ENCODE data around the gene ANXA1. TPM values are rescaled to one million over a fixed set of nuclear protein-coding genes. Genes with fewer than 3 reads are reported as not detected.

The ANXA1 gene
- total and polyA plus RNA-seq, 2 experiments from 2014 or later = 4.9 to 5.8 TPM

DNA sequence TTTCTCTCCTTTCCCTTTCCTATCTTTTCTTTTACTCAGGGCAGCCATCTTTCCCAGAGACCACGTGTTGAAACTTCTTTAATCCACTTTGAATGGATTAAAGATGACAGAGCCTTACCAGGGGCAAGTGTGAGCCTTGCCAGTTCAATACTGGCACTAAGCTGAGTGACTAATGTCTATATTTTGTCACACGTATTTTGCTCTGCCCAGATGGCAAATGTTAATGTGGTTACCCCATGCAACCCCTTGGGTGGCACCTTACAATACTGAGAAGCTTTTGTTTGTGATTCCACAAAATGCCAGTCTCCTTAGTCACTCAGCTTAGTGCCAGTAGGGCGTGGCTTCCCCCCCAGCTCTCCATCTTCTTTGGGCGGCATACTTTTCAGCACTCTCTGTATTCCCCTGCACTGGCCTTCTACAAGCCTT is 24.8 kb downstream of the ANXA1 start:
- ATAC-seq (no peak), DNase-seq (ENCODE audit: low spot score) (peak; percentile 11)
- H3K4me2 ChIP-seq = no peak overlapping the region
- TF ChIP-seq, protein P1, sequence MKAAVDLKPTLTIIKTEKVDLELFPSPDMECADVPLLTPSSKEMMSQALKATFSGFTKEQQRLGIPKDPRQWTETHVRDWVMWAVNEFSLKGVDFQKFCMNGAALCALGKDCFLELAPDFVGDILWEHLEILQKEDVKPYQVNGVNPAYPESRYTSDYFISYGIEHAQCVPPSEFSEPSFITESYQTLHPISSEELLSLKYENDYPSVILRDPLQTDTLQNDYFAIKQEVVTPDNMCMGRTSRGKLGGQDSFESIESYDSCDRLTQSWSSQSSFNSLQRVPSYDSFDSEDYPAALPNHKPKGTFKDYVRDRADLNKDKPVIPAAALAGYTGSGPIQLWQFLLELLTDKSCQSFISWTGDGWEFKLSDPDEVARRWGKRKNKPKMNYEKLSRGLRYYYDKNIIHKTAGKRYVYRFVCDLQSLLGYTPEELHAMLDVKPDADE (IDR thresholded peaks at IDR 0.05) = no peak
- no peak for TF ChIP-seq ZNF331 (CRISPR knock-in tag; IDR thresholded peaks at IDR 0.05; ENCODE audit: low read depth)
- TF ChIP-seq CREB1 (CRISPR knock-in tag; IDR thresholded peaks at IDR 0.05; ENCODE audit: low read depth) = no peak
- TF ChIP-seq, protein P2, sequence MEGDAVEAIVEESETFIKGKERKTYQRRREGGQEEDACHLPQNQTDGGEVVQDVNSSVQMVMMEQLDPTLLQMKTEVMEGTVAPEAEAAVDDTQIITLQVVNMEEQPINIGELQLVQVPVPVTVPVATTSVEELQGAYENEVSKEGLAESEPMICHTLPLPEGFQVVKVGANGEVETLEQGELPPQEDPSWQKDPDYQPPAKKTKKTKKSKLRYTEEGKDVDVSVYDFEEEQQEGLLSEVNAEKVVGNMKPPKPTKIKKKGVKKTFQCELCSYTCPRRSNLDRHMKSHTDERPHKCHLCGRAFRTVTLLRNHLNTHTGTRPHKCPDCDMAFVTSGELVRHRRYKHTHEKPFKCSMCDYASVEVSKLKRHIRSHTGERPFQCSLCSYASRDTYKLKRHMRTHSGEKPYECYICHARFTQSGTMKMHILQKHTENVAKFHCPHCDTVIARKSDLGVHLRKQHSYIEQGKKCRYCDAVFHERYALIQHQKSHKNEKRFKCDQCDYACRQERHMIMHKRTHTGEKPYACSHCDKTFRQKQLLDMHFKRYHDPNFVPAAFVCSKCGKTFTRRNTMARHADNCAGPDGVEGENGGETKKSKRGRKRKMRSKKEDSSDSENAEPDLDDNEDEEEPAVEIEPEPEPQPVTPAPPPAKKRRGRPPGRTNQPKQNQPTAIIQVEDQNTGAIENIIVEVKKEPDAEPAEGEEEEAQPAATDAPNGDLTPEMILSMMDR (conservative IDR thresholded peaks at IDR 0.05; ENCODE audit: low read depth in 2 of 2) = no peak
- TF ChIP-seq POLR2AphosphoS5 (IDR thresholded peaks at IDR 0.05; ENCODE audit: low read depth) = no peak
- no peak for TF ChIP-seq EZH2 (IDR thresholded peaks at IDR 0.05; ENCODE audit: low read depth, unreplicated experiment)
- TF ChIP-seq EZH2phosphoT487 (IDR thresholded peaks at IDR 0.05; ENCODE audit: unreplicated experiment) = no peak
- H3K36me3 ChIP-seq (ENCODE audit: insufficient read depth) = no peaks in the 10 kb centered on the region
- peaks cover 5% of the 10 kb centered on the region for H3K27me3 Mint-ChIP-seq (ENCODE audit: insufficient read depth, low read depth, poor library complexity)
- H4K20me1 ChIP-seq (replicated peaks; ENCODE audit: insufficient read depth) = no peaks in the 10 kb centered on the region
- no peaks in the 10 kb centered on the region for H3K9me3 Mint-ChIP-seq
- H3K27me3 ChIP-seq (ENCODE audit: insufficient read depth) = no peaks in the 10 kb centered on the region
- H3K79me2 ChIP-seq (replicated peaks; ENCODE audit: insufficient read depth) = no peaks in the 10 kb centered on the region
- peaks cover 5% of the 10 kb centered on the region; the same call in 1 of the 3 replicates for H3K4me1 Mint-ChIP-seq
- no peaks in the 10 kb centered on the region for H3K36me3 Mint-ChIP-seq (ENCODE audit: low read depth)
- no peaks in the 10 kb centered on the region for H3K9me2 ChIP-seq (ENCODE audit: insufficient read depth)
- H3K4me1 ChIP-seq (ENCODE audit: insufficient read depth) = no peaks in the 10 kb centered on the region
- H3K27ac ChIP-seq (ENCODE audit: low read depth) = no peak overlapping the region
- no peak overlapping the region for H3K4me3 Mint-ChIP-seq
- H3K27ac Mint-ChIP-seq = no peak overlapping the region
- H3F3A ChIP-seq (replicated peaks; ENCODE audit: low read depth) = no peaks in the 10 kb centered on the region
- no peak overlapping the region for H3K4me3 ChIP-seq
- no peak overlapping the region for H2AFZ ChIP-seq

DNA sequence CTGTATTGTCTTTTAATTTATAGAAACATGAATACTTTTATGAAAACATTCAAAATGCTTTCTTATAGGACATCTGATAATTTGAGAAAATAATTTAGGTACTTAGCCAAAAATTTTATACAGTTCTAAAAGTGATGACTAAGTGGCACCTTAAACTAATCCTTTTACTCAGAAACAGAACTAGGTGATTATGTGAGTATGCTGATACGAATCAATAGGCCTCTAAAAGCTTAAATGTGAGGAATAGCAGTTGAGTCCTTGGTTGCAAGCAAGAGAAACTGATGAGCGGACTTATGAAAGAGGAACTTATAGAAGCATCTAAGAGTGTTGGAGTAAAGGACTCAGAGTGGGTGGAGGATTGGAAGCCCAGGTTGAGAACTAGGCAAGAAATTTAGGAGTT is 26.4 kb downstream of the ANXA1 start:
- no peaks in the 10 kb centered on the region for H3K4me1 ChIP-seq (ENCODE audit: insufficient read depth)
- Mint-ChIP-seq H3K4me1 (peaks cover 5% of the 10 kb centered on the region; the same call in 1 of the 3 replicates), H3K27me3 (ENCODE audit: insufficient read depth, low read depth, poor library complexity) (no peaks in the 10 kb centered on the region), H3K27ac (no peak overlapping the region), H3K36me3 (ENCODE audit: low read depth) (no peaks in the 10 kb centered on the region), H3K4me3 (no peak overlapping the region), H3K9me3 (no peaks in the 10 kb centered on the region)
- H4K20me1 ChIP-seq (replicated peaks; ENCODE audit: insufficient read depth) = no peaks in the 10 kb centered on the region
- no peaks in the 10 kb centered on the region for H3K36me3 ChIP-seq (ENCODE audit: insufficient read depth)
- DNase-seq (ENCODE audit: low spot score) (no peak), ATAC-seq (no peak)
- no peaks in the 10 kb centered on the region for H3K27me3 ChIP-seq (ENCODE audit: insufficient read depth)
- H3K9me2 ChIP-seq (ENCODE audit: insufficient read depth) = no peaks in the 10 kb centered on the region
- no peak overlapping the region for H3K4me2 ChIP-seq
- H3K4me3 ChIP-seq = no peak overlapping the region
- H3K79me2 ChIP-seq (replicated peaks; ENCODE audit: insufficient read depth) = no peaks in the 10 kb centered on the region
- no peaks in the 10 kb centered on the region for H3F3A ChIP-seq (replicated peaks; ENCODE audit: low read depth)
- H3K27ac ChIP-seq (ENCODE audit: low read depth) = no peak overlapping the region
- 0 out of 2 replicates have a peak overlapping the region, but pooled peaks have one; percentile 40 for H2AFZ ChIP-seq
- TF ChIP-seq, protein P3, sequence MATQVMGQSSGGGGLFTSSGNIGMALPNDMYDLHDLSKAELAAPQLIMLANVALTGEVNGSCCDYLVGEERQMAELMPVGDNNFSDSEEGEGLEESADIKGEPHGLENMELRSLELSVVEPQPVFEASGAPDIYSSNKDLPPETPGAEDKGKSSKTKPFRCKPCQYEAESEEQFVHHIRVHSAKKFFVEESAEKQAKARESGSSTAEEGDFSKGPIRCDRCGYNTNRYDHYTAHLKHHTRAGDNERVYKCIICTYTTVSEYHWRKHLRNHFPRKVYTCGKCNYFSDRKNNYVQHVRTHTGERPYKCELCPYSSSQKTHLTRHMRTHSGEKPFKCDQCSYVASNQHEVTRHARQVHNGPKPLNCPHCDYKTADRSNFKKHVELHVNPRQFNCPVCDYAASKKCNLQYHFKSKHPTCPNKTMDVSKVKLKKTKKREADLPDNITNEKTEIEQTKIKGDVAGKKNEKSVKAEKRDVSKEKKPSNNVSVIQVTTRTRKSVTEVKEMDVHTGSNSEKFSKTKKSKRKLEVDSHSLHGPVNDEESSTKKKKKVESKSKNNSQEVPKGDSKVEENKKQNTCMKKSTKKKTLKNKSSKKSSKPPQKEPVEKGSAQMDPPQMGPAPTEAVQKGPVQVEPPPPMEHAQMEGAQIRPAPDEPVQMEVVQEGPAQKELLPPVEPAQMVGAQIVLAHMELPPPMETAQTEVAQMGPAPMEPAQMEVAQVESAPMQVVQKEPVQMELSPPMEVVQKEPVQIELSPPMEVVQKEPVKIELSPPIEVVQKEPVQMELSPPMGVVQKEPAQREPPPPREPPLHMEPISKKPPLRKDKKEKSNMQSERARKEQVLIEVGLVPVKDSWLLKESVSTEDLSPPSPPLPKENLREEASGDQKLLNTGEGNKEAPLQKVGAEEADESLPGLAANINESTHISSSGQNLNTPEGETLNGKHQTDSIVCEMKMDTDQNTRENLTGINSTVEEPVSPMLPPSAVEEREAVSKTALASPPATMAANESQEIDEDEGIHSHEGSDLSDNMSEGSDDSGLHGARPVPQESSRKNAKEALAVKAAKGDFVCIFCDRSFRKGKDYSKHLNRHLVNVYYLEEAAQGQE (IDR thresholded peaks at IDR 0.05; ENCODE audit: unreplicated experiment) = no peak
- no peak for TF ChIP-seq JUNB (IDR thresholded peaks at IDR 0.05; ENCODE audit: unreplicated experiment)
- TF ChIP-seq, protein P4, sequence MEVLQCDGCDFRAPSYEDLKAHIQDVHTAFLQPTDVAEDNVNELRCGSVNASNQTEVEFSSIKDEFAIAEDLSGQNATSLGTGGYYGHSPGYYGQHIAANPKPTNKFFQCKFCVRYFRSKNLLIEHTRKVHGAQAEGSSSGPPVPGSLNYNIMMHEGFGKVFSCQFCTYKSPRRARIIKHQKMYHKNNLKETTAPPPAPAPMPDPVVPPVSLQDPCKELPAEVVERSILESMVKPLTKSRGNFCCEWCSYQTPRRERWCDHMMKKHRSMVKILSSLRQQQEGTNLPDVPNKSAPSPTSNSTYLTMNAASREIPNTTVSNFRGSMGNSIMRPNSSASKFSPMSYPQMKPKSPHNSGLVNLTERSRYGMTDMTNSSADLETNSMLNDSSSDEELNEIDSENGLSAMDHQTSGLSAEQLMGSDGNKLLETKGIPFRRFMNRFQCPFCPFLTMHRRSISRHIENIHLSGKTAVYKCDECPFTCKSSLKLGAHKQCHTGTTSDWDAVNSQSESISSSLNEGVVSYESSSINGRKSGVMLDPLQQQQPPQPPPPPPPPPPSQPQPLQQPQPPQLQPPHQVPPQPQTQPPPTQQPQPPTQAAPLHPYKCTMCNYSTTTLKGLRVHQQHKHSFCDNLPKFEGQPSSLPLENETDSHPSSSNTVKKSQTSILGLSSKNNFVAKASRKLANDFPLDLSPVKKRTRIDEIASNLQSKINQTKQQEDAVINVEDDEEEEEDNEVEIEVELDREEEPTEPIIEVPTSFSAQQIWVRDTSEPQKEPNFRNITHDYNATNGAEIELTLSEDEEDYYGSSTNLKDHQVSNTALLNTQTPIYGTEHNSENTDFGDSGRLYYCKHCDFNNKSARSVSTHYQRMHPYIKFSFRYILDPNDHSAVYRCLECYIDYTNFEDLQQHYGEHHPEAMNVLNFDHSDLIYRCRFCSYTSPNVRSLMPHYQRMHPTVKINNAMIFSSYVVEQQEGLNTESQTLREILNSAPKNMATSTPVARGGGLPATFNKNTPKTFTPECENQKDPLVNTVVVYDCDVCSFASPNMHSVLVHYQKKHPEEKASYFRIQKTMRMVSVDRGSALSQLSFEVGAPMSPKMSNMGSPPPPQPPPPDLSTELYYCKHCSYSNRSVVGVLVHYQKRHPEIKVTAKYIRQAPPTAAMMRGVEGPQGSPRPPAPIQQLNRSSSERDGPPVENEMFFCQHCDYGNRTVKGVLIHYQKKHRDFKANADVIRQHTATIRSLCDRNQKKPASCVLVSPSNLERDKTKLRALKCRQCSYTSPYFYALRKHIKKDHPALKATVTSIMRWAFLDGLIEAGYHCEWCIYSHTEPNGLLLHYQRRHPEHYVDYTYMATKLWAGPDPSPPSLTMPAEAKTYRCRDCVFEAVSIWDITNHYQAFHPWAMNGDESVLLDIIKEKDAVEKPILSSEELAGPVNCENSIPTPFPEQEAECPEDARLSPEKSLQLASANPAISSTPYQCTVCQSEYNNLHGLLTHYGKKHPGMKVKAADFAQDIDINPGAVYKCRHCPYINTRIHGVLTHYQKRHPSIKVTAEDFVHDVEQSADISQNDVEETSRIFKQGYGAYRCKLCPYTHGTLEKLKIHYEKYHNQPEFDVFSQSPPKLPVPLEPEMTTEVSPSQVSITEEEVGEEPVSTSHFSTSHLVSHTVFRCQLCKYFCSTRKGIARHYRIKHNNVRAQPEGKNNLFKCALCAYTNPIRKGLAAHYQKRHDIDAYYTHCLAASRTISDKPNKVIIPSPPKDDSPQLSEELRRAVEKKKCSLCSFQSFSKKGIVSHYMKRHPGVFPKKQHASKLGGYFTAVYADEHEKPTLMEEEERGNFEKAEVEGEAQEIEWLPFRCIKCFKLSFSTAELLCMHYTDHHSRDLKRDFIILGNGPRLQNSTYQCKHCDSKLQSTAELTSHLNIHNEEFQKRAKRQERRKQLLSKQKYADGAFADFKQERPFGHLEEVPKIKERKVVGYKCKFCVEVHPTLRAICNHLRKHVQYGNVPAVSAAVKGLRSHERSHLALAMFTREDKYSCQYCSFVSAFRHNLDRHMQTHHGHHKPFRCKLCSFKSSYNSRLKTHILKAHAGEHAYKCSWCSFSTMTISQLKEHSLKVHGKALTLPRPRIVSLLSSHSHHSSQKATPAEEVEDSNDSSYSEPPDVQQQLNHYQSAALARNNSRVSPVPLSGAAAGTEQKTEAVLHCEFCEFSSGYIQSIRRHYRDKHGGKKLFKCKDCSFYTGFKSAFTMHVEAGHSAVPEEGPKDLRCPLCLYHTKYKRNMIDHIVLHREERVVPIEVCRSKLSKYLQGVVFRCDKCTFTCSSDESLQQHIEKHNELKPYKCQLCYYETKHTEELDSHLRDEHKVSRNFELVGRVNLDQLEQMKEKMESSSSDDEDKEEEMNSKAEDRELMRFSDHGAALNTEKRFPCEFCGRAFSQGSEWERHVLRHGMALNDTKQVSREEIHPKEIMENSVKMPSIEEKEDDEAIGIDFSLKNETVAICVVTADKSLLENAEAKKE (CRISPR knock-in tag; IDR thresholded peaks at IDR 0.05) = no peak
